A204.1 (cell line): Measurements from ENCODE around the gene ZBTB11.
"Not testable (repeated sequence)": the region's sequence is repeated elsewhere in the genome, so short reads cannot be mapped to it uniquely, and the experiment has no call there.

Experiments used
- FAIRE-seq: peaks from 2 replicates; lab custom pipeline; 2012; peaks lifted over from hg19 to GRCh38; lab: Jason Lieb, UNC

Gene ZBTB11, protein sequence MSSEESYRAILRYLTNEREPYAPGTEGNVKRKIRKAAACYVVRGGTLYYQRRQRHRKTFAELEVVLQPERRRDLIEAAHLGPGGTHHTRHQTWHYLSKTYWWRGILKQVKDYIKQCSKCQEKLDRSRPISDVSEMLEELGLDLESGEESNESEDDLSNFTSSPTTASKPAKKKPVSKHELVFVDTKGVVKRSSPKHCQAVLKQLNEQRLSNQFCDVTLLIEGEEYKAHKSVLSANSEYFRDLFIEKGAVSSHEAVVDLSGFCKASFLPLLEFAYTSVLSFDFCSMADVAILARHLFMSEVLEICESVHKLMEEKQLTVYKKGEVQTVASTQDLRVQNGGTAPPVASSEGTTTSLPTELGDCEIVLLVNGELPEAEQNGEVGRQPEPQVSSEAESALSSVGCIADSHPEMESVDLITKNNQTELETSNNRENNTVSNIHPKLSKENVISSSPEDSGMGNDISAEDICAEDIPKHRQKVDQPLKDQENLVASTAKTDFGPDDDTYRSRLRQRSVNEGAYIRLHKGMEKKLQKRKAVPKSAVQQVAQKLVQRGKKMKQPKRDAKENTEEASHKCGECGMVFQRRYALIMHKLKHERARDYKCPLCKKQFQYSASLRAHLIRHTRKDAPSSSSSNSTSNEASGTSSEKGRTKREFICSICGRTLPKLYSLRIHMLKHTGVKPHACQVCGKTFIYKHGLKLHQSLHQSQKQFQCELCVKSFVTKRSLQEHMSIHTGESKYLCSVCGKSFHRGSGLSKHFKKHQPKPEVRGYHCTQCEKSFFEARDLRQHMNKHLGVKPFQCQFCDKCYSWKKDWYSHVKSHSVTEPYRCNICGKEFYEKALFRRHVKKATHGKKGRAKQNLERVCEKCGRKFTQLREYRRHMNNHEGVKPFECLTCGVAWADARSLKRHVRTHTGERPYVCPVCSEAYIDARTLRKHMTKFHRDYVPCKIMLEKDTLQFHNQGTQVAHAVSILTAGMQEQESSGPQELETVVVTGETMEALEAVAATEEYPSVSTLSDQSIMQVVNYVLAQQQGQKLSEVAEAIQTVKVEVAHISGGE

GRCh38 chr3:101676765-101677435, at the start of gene ZBTB11:
Gene ZBTB11, minus strand, starts transcription at chr3:101677132. Its CDS starts 218 bp downstream, at chr3:101676914.
- peak; percentile 99 for FAIRE-seq

GRCh38 chr3:101725890-101726275, 49.0 kb upstream of the ZBTB11 start:
- FAIRE-seq: no peak

DNA sequence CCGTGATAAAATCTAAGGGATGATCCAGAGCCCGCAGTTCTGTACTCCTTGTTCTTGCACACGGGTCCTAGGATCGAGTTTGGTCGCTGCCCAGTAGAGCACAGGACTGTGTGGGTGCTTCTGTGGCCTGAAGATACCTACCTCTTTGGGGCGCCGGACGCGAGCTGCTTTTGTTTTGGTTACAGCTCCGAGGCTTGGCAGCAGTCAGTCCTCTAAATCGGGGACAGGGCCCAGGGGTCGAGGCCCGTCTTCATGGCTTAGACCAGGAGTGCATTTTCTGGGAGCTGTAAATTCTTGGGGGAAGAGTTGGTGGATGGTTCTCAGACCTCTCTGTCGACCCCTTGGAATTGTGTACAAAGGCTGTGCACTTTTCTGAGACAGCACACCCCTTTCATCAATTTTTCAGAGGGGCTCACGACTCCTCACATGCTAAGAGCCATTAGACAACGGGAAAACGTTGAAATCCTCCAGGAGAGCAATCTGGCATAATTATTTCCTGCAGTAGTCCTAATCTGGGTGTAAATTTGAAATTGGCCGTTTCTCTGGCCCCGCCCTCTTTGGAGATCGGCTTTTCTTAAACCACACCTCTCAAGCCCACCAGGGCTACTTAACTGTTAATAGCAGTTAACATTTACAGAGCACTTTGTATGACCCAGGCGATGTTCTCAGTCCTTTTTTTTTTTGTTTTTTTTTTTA, 48.4 kb upstream of the ZBTB11 start:
- FAIRE-seq: peak; percentile 78

DNA sequence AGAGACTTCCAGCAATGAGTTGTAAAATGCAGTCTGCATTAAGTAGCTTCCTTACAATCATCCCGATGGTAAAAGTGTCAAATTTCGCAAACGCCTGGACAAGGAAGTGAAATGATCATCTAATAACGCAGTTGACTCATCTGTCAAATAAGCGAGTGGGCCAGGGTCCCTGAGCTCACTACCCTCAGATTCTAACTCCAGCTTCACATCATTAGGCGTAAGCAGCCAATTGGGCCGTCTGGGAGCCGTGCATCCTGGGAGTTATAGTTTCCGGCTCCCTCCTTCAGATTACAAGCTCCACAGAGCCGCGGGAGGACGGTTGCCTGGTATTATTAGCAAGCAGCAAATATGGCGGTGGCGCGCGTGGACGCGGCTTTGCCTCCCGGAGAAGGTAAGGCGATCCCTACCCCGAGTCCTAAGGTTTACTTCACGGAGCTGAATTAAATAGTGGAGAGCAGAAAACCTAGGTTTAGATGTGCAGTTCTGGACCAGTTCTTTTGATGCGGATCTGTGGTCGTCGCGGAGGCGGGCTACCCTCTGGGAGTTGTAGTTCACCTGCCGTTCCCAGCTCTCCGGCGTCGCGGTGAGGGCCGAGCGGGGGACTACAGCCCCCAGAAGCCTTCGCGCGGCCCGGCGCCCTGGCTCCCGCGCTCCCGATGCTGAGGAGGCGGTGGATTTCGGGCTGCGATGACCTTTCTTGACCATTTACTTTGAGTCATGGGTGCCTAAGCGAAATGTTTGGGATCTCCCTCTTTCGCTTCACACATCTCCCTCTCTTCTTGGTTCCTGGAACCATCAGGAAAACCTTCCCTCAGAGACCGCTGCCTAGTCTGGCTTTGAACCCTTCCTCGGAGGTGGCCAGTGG, 47.6 kb upstream of the ZBTB11 start, which contains the start of gene CEP97:
Gene CEP97 (plus strand): TSS at position 286 of the 865 bp plus-strand sequence. CDS start 63 bp downstream, at position 349.
- peak; percentile 95 for FAIRE-seq

- FAIRE-seq: no peak
These were observed 45.7 kb upstream of the ZBTB11 start for GRCh38 chr3:101722394-101723173.

DNA sequence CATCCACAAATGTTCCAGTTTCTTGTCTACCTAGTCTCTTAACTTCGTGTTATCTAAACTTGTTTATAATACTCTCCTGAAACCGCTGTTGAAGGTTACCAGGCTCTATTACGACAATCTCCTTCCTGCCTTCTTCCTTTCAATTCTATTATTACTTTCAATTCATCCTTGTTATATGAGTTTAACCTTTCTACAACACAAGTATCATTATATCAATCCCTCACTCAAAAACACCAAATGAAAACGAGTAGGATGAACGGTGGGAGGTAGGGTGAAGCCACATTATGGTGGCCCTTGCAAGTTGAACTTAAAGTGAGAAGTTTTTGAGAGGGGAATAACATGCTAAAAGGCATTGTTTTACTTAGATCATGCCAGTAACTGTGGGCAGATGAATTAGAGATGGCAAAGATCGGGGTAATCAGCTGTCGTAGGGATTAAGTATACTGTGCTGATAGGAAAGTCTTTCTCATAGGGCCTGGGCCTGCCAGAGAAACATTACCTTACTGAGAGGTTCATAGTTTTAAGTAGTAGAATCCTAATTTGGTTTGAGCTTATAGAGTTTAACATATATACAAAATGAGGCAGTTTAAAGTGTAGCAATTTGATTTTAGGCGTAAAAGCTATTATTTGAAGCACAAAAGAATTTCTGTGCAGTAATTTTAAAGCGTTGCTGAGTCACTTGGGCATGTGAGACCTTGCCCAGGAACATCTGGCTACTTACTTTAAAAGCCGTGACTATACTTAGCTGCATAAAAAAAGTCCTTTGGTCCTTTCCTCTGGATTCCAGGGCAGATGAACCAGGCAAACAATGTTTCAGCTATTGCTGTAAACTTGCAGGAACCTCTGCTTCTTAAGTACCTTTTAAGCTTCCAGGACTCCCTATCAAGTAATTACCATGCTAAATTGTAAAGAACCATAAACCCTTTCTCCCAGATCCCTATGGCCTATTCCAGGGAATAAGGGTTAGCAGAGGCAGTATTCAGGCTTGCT, 44.2 kb upstream of the ZBTB11 start:
- no peak for FAIRE-seq

GRCh38 chr3:101719604-101720185, 42.8 kb upstream of the ZBTB11 start:
- no peak for FAIRE-seq

DNA sequence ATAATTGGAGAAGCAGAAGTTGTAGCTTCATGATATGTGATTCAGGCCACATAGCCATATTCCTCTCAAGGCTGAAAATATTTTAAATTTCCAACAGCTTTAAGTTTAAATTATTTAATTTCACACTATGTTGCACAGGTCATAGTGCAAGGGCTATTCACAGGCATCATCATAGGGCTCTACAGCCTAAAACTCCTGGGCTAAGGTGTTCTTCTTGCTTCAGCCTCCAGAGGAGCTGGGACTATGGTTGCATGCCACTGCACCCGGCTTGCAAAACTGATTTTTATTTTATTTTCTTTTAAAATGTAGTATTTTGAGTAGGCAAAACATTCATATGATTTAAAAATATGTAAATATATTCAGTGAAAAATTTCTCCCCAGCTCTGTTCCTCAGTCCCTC, 41.5 kb upstream of the ZBTB11 start:
- no peak for FAIRE-seq

- no peak for FAIRE-seq
These were observed 32.2 kb upstream of the ZBTB11 start for GRCh38 chr3:101709126-101709525.

DNA sequence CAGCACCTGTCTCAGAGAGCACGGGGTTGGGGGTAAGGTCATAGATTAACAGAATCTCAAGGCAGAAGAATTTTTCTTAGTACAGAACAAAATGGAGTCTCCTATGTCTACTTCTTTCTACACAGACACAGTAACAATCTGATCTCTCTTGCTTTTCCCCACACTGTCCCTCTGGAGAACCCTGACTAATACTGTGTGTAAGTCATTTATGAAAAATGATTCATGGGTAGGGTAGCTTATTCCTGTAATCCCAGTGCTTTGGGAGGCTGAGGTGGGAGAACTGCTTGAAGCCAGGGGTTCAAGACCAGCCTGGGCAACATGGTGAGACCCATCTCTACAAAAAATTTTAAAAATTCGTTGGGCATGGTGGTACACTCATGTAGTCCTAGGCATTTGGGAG, 27.7 kb upstream of the ZBTB11 start:
- FAIRE-seq: not testable (repeated sequence)

GRCh38 chr3:101703169-101703568, 26.2 kb upstream of the ZBTB11 start:
- no peak for FAIRE-seq

- no peak for FAIRE-seq
These were observed 25.8 kb upstream of the ZBTB11 start for GRCh38 chr3:101702726-101703125.

DNA sequence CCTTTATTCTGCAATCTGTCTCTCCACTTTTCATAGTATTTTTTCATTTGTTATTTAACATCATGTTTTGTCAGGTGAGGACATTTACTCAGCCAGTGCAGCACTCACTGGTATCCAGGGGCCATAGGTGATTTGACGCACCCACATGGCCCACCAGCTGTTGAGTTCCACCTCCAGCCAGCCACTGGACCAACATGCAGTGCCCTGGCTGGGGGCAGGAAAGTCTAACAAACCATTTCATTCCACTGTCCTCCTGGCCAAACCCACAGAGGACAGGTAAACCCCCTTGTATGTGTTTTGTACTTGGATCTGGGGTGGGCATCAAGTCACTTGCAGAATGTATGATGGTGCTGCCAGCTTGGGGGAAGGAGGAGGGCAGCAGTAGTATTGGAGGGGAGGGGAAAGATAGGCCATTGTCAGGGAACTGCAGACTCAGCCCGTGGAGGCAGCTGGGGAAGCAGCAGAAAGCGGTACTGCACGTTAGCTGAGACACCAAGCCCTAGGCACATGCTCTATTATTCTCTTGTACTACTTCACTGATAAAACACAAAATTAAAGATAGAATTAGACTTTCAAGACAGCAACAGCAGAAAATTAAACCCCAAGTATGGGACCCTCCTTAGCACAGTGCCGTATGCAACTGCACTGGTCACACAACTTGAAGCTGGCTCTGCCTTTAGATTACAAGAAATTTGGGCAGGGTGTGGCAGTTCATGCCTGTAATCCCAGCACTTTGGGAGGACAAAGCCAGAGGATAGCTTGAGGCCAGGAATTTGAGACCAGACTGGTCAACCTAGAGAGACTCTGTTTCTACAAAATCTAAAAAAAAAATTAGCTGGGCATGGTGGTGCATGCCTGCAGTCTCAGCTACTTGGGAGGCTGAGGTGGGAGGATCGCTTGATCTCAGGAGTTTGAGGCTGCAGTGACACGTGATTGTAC, 25.0 kb upstream of the ZBTB11 start:
- FAIRE-seq: no peak

GRCh38 chr3:101695779-101696372, 18.9 kb upstream of the ZBTB11 start:
- FAIRE-seq: peak; percentile 44

GRCh38 chr3:101694836-101695235, 17.9 kb upstream of the ZBTB11 start:
- not testable (repeated sequence) for FAIRE-seq

DNA sequence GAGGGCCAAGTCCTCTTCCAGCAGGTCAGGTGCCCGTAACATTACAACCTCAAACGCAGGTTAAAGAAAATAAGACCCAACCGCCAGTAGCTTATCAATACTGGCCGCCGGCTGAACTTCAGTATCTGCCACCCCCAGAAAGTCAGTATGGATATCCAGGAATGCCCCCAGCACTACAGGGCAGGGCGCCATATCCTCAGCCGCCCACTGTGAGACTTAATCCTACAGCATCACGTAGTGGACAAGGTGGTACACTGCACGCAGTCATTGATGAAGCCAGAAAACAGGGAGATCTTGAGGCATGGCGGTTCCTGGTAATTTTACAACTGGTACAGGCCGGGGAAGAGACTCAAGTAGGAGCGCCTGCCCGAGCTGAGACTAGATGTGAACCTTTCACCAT, 16.6 kb upstream of the ZBTB11 start:
- FAIRE-seq: not testable (repeated sequence)
